NOMO-1 treated with dmso at 0.1 percent for 144 hours (cell line): ENCODE measurements around the gene PAFAH1B1.
A peak's percentile ranks its signal among the peaks of the same experiment; 100 is the strongest.
"Not testable (repeated sequence)": the region's sequence is repeated elsewhere in the genome, so short reads cannot be mapped to it uniquely, and the experiment has no call there.

Source experiments
- DNase-seq: peaks from one replicate; lab custom pipeline; 2025; ENCODE audit not compliant: unreplicated experiment; lab: John Stamatoyannopoulos, UW

PAFAH1B1 gene

GRCh38 chr17:2592971-2593820, at the start of gene PAFAH1B1:
TSS of gene PAFAH1B1 (plus strand) at chr17:2593654. CDS start at chr17:2638289, 44,635 bp downstream.
- DNase-seq, result peak; percentile 90

GRCh38 chr17:2545393-2545792, 48.1 kb upstream of the PAFAH1B1 start:
- no peak for DNase-seq

GRCh38 chr17:2547176-2547575, 46.3 kb upstream of the PAFAH1B1 start:
- DNase-seq, result no peak

- not testable (repeated sequence) for DNase-seq
Measured at GRCh38 chr17:2548026-2548425, 45.4 kb upstream of the PAFAH1B1 start.

- no peak for DNase-seq
Measured at GRCh38 chr17:2549392-2550211, 43.9 kb upstream of the PAFAH1B1 start.

GRCh38 chr17:2551493-2551892, 42.0 kb upstream of the PAFAH1B1 start:
- DNase-seq, result no peak

- DNase-seq, result no peak
Measured at GRCh38 chr17:2551928-2552327, 41.5 kb upstream of the PAFAH1B1 start.

- DNase-seq, result no peak
Measured at GRCh38 chr17:2560658-2561057, 32.8 kb upstream of the PAFAH1B1 start.

GRCh38 chr17:2562162-2562858, 31.1 kb upstream of the PAFAH1B1 start:
- no peak for DNase-seq

GRCh38 chr17:2563061-2563460, 30.4 kb upstream of the PAFAH1B1 start:
- no peak for DNase-seq

- no peak for DNase-seq
Measured at GRCh38 chr17:2563543-2563942, 29.9 kb upstream of the PAFAH1B1 start.

- DNase-seq, result no peak
Measured at GRCh38 chr17:2564877-2565276, 28.6 kb upstream of the PAFAH1B1 start.

GRCh38 chr17:2566056-2566455, 27.4 kb upstream of the PAFAH1B1 start:
- no peak for DNase-seq

GRCh38 chr17:2571523-2572303, 21.7 kb upstream of the PAFAH1B1 start:
- no peak for DNase-seq

GRCh38 chr17:2572304-2572609, 21.2 kb upstream of the PAFAH1B1 start:
- DNase-seq, result not testable (repeated sequence)

GRCh38 chr17:2580151-2580550, 13.3 kb upstream of the PAFAH1B1 start:
- DNase-seq, result no peak

- DNase-seq, result no peak
Measured at GRCh38 chr17:2580661-2581060, 12.8 kb upstream of the PAFAH1B1 start.

GRCh38 chr17:2582493-2582892, 11.0 kb upstream of the PAFAH1B1 start:
- DNase-seq, result no peak

- no peak for DNase-seq
Measured at GRCh38 chr17:2591040-2591640, 2.3 kb upstream of the PAFAH1B1 start.
